HCT116 (cell line): Measurements from ENCODE around the gene BMX. TPM values are rescaled to one million over a fixed set of nuclear protein-coding genes. Genes with fewer than 3 reads are reported as not detected.

Experiments used
- ATAC-seq: fragments of 200-7000 bp; cut with Tn5 transposase; 2 replicates; pipeline ENCODE4 v1.9.1; 2020; ENCODE audit warnings: mild to moderate bottlenecking, moderate library complexity
- BruUV-seq: library from RNA; stranded (reverse); fragments of 400-500 nt; replicated peaks from 2 replicates; lab custom pipeline; 2021; lab: Mats Ljungman, UMichigan
- CTCF ChIA-PET: fragments of 300-600 bp; sonication (Branson Sonifier 250); formaldehyde crosslinking; loops from one replicate; lab custom pipeline; 2021; ENCODE audit warnings: antibody characterized with exemption; lab: Charles Lee
- POLR2A ChIA-PET: fragments of 300-600, 350-600 bp; sonication (Branson Sonifier 250); formaldehyde crosslinking; loops from one replicate; lab custom pipeline; 2021; ENCODE audit warnings: antibody characterized with exemption; lab: Charles Lee
- RAD21 ChIA-PET, 2 experiments: fragments of 300-600 bp; sonication (Branson Sonifier 250); formaldehyde crosslinking; loops; one replicate each; lab custom pipeline; 2023; ENCODE audit warnings: low total read pairs in 2 of 2; ENCODE audit not compliant: uncharacterized antibody in 2 of 2, unreplicated experiment in 2 of 2, low non-redundant PET in 1 of 2; lab: Charles Lee
- DNase-seq: peaks from one replicate; pipeline ENCODE4 v3.0.0-alpha.2; 2010; ENCODE audit warnings: low read depth, low spot score
- H2AFZ ChIP-seq: fragments of 200-600 bp; shearing (Covaris generic), sonication (generic); 2 replicates; pipeline ENCODE4 v1.6.1; 2017; ENCODE audit warnings: low read depth, mixed run types, mixed read lengths, antibody characterized with exemption, low read length; ENCODE audit not compliant: poor library complexity, severe bottlenecking
- H3K27ac ChIP-seq: 2 replicates; pipeline ENCODE4 v1.5.1; 2012; ENCODE audit warnings: low read depth, low read length
- H3K27me3 ChIP-seq: fragments of 200-600 bp; sonication (generic); 2 replicates; pipeline ENCODE4 v1.6.1; 2016; ENCODE audit warnings: mixed run types, low read length, mixed read lengths; ENCODE audit not compliant: insufficient read depth
- H3K36me3 ChIP-seq, 2 experiments: fragments of 200-500 bp in 1 of 2; fragments of 200-600 bp in 1 of 2; sonication (Bioruptor generic) in 1 of 2; sonication (generic) in 1 of 2; 2 replicates each; pipeline versions ENCODE4 v1.5.1 to v1.6.1; 2014 to 2016; ENCODE audit warnings: low read length in 2 of 2, inconsistent platforms in 1 of 2, mixed read lengths in 1 of 2, mixed run types in 1 of 2; ENCODE audit not compliant: insufficient read depth in 2 of 2, control insufficient read depth in 1 of 2
- H3K4me1 ChIP-seq, 2 experiments: fragments of 200-600 bp in 1 of 2; sonication (generic) in 1 of 2; 2 replicates each; pipeline versions ENCODE4 v1.5.1 to v1.6.1; 2012 to 2017; ENCODE audit warnings: low read length in 2 of 2, inconsistent platforms in 1 of 2, mild to moderate bottlenecking in 1 of 2, mixed read lengths in 1 of 2, mixed run types in 1 of 2, moderate library complexity in 1 of 2; ENCODE audit not compliant: insufficient read depth in 2 of 2, control insufficient read depth in 1 of 2
- H3K4me2 ChIP-seq: fragments of 200-600 bp; sonication (generic); 2 replicates; pipeline ENCODE4 v1.6.1; 2017; ENCODE audit warnings: mixed run types, low read length, mixed read lengths
- H3K4me3 ChIP-seq, 2 experiments: fragments of 200-600 bp in 1 of 2; sonication (generic) in 1 of 2; replicated peaks in 1 of 2; 2 replicates each; pipeline ENCODE4 v1.5.1; 2011 to 2016; ENCODE audit warnings: low read length in 2 of 2, control low read depth in 1 of 2, low read depth in 1 of 2, mild to moderate bottlenecking in 1 of 2, mixed read lengths in 1 of 2, mixed run types in 1 of 2
- H3K79me2 ChIP-seq: fragments of 200-600 bp; sonication (generic); 2 replicates; pipeline ENCODE4 v1.6.1; 2017; ENCODE audit warnings: mild to moderate bottlenecking, mixed run types, low read length, moderate library complexity, mixed read lengths; ENCODE audit not compliant: insufficient read depth
- H3K9ac ChIP-seq: fragments of 200-600 bp; sonication (generic); 2 replicates; pipeline ENCODE4 v1.6.1; 2016; ENCODE audit warnings: low read length, mixed read lengths
- H3K9me2 ChIP-seq: fragments of 200-600 bp; sonication (generic), shearing (Covaris generic); 2 replicates; pipeline ENCODE4 v1.6.1; 2017; ENCODE audit warnings: mixed run types, mild to moderate bottlenecking, moderate library complexity; ENCODE audit not compliant: insufficient read depth
- H3K9me3 ChIP-seq, 2 experiments: fragments of 200-500 bp in 1 of 2; fragments of 200-600 bp in 1 of 2; sonication (Bioruptor generic) in 1 of 2; sonication (generic) in 1 of 2; 2 replicates each; pipeline ENCODE4 v1.6.1; 2014 to 2017; ENCODE audit warnings: low read length in 2 of 2, mixed read lengths in 2 of 2, inconsistent platforms in 1 of 2, low read depth in 1 of 2, mild to moderate bottlenecking in 1 of 2, mixed run types in 1 of 2, moderate library complexity in 1 of 2; ENCODE audit not compliant: control insufficient read depth in 1 of 2, insufficient read depth in 1 of 2
- H4K20me1 ChIP-seq: fragments of 200-600 bp; sonication (generic), shearing (Covaris generic); 2 replicates; pipeline ENCODE4 v1.6.1; 2017; ENCODE audit warnings: mixed run types, mild to moderate bottlenecking, moderate library complexity; ENCODE audit not compliant: insufficient read depth
- CBX3 ChIP-seq: IDR thresholded peaks from 2 replicates; pipeline ENCODE4 v1.6.1; 2012; ENCODE audit warnings: low read depth
- CEBPB ChIP-seq: IDR thresholded peaks from 2 replicates; pipeline ENCODE4 v1.6.1; 2012; ENCODE audit warnings: low read depth
- EGR1 ChIP-seq: IDR thresholded peaks from 2 replicates; pipeline ENCODE4 v1.6.1; 2012; ENCODE audit warnings: low read depth
- ELF1 ChIP-seq: IDR thresholded peaks from 2 replicates; pipeline ENCODE4 v1.6.1; 2012; ENCODE audit warnings: low read depth, borderline replicate concordance
- EZH2 ChIP-seq: fragments of 200-600 bp; sonication (generic); IDR thresholded peaks from 2 replicates; pipeline ENCODE4 v1.6.1; 2017; ENCODE audit warnings: antibody characterized with exemption, mixed run types
- EZH2phosphoT487 ChIP-seq: fragments of 200-600 bp; IDR thresholded peaks from 2 replicates; pipeline ENCODE4 v1.6.1; 2018; ENCODE audit warnings: antibody characterized with exemption, borderline replicate concordance
- JUND ChIP-seq: IDR thresholded peaks from 2 replicates; pipeline ENCODE4 v1.6.1; 2012
- POLR2A ChIP-seq: IDR thresholded peaks from 2 replicates; pipeline ENCODE4 v1.7.0; 2011; ENCODE audit warnings: borderline replicate concordance; ENCODE audit not compliant: insufficient read depth, insufficient read length; ENCODE audit errors: extremely low read depth
- POLR2AphosphoS5 ChIP-seq: IDR thresholded peaks from 2 replicates; pipeline ENCODE4 v1.6.1; 2011; ENCODE audit warnings: mild to moderate bottlenecking, low read depth, low read length, moderate library complexity
- RAD21 ChIP-seq: IDR thresholded peaks from 2 replicates; pipeline ENCODE4 v1.6.1; 2012; ENCODE audit warnings: low read depth, mild to moderate bottlenecking
- SP1 ChIP-seq: IDR thresholded peaks from 2 replicates; pipeline ENCODE4 v1.6.1; 2012; ENCODE audit warnings: low read depth
- SRF ChIP-seq: IDR thresholded peaks from 2 replicates; pipeline ENCODE4 v1.6.1; 2012; ENCODE audit warnings: low read depth
- TCF7L2 ChIP-seq: IDR thresholded peaks from 2 replicates; pipeline ENCODE4 v1.7.0; 2011; ENCODE audit warnings: borderline replicate concordance, inconsistent platforms; ENCODE audit not compliant: insufficient read depth, insufficient read length; ENCODE audit errors: extremely low read depth
- YY1 ChIP-seq: IDR thresholded peaks from 2 replicates; pipeline ENCODE4 v1.6.1; 2011; ENCODE audit warnings: low read length, low read depth, moderate library complexity, mild to moderate bottlenecking; ENCODE audit not compliant: insufficient replicate concordance; ENCODE audit errors: extremely low read depth
- intact Hi-C: fragments of 100-400 bp; cut with micrococcal nuclease; formaldehyde crosslinking; loops from 2 replicates; pipeline ENCODE4 v1.10.0; 2022
- total RNA-seq: library from RNA; stranded (reverse); gene quantifications from one replicate; pipeline ENCODE4 v1.2.1, GENCODE V29; 2021; ENCODE audit not compliant: unreplicated experiment
- TF ChIP-seq, protein P1 (sequence below), 3 experiments: fragments of 200-600 bp in 1 of 3; sonication (generic) in 1 of 3; IDR thresholded peaks in 2 of 3; conservative IDR thresholded peaks in 1 of 3; 2 replicates each; pipeline ENCODE4 v1.5.1; 2012 to 2017; ENCODE audit warnings: low read depth in 2 of 3, low read length in 2 of 3, antibody characterized with exemption in 1 of 3, borderline replicate concordance in 1 of 3, control low read depth in 1 of 3, mild to moderate bottlenecking in 1 of 3, mixed read lengths in 1 of 3, mixed run types in 1 of 3, moderate library complexity in 1 of 3; ENCODE audit not compliant: insufficient read depth in 1 of 3
- TF ChIP-seq, protein P2 (sequence below): IDR thresholded peaks from 2 replicates; pipeline ENCODE4 v1.6.1; 2012
- TF ChIP-seq, protein P3 (sequence below): IDR thresholded peaks from 2 replicates; pipeline ENCODE4 v1.6.1; 2012
- TF ChIP-seq, protein P4 (sequence below): IDR thresholded peaks from 2 replicates; pipeline ENCODE4 v1.6.1; 2012; ENCODE audit warnings: low read depth

BMX gene
- total RNA-seq, 1 experiment from 2014 or later: not detected

DNA sequence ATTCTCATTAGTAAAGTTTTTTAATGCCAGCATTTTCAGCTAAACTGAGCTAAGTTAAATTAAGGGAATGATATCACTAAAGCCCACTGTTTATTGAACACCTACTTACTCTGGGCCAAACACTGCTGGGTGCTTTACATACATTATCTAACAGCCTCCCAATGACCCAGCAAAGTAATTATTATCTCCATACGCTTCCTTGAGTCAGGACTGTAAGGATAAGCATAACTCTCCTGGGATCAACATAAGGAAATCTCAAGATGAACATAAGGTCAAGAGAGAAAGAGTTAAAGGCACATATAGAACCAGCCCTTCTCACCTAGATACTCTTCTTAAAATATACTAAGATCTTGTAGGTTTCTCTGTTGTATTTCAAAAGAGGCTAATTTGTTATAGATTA is 13.7 kb downstream of the BMX start (continued):
- TF ChIP-seq, protein P1, sequence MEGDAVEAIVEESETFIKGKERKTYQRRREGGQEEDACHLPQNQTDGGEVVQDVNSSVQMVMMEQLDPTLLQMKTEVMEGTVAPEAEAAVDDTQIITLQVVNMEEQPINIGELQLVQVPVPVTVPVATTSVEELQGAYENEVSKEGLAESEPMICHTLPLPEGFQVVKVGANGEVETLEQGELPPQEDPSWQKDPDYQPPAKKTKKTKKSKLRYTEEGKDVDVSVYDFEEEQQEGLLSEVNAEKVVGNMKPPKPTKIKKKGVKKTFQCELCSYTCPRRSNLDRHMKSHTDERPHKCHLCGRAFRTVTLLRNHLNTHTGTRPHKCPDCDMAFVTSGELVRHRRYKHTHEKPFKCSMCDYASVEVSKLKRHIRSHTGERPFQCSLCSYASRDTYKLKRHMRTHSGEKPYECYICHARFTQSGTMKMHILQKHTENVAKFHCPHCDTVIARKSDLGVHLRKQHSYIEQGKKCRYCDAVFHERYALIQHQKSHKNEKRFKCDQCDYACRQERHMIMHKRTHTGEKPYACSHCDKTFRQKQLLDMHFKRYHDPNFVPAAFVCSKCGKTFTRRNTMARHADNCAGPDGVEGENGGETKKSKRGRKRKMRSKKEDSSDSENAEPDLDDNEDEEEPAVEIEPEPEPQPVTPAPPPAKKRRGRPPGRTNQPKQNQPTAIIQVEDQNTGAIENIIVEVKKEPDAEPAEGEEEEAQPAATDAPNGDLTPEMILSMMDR (IDR thresholded peaks at IDR 0.05 in 2 of 3, conservative IDR thresholded peaks at IDR 0.05 in 1 of 3; ENCODE audit: borderline replicate concordance in 1 of 3, insufficient read depth in 1 of 3, low read depth in 2 of 3, low read length in 2 of 3): no peak
- TF ChIP-seq RAD21: no peak
- no peak for TF ChIP-seq POLR2AphosphoS5
- TF ChIP-seq CBX3: no peak

DNA sequence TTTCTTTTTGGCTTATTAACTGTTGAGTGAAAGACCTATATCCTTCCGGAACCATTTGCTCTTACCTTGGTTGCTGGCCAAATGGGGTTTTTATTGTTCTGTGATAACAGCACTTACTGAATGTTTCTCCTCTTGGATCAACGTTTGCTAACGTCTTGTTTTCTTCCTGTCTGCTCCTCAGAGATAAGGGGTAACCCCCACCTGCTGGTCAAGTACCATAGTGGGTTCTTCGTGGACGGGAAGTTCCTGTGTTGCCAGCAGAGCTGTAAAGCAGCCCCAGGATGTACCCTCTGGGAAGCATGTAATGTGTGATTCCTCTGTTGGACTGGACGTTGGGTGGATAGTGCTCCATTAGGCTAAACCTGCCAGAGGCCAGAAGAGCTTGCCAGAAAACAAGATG is 15.3 kb downstream of the BMX start:
- no peak overlapping the region for H2AFZ ChIP-seq
- BruUV-seq: no TSS peak
- no peak overlapping the region for H3K4me3 ChIP-seq
- H3K4me2 ChIP-seq: no peak overlapping the region
- no peaks in the 10 kb centered on the region for H3K79me2 ChIP-seq
- H3K9ac ChIP-seq: no peak overlapping the region
- RAD21 ChIA-PET: no interaction called here
- no peaks in the 10 kb centered on the region for H3K9me2 ChIP-seq
- no peaks in the 10 kb centered on the region for H3K36me3 ChIP-seq
- intact Hi-C loops: no loop called here
- POLR2A ChIA-PET: no interaction called here
- DNase-seq: no peak
- no peak overlapping the region for H3K27ac ChIP-seq
- CTCF ChIA-PET: no interaction called here
- no peaks in the 10 kb centered on the region for H3K4me1 ChIP-seq
- H3K27me3 ChIP-seq: no peaks in the 10 kb centered on the region
- no peaks in the 10 kb centered on the region for H3K9me3 ChIP-seq
- TF ChIP-seq EZH2phosphoT487: no peak
- TF ChIP-seq, protein P2, sequence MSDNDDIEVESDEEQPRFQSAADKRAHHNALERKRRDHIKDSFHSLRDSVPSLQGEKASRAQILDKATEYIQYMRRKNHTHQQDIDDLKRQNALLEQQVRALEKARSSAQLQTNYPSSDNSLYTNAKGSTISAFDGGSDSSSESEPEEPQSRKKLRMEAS: no peak
- TF ChIP-seq SRF: no peak
- TF ChIP-seq POLR2A: no peak
- no peak for TF ChIP-seq SP1
- TF ChIP-seq, protein P1 (IDR thresholded peaks at IDR 0.05 in 2 of 3, conservative IDR thresholded peaks at IDR 0.05 in 1 of 3; ENCODE audit: borderline replicate concordance in 1 of 3, insufficient read depth in 1 of 3, low read depth in 2 of 3, low read length in 2 of 3): no peak
- no peak for TF ChIP-seq ELF1
- TF ChIP-seq, protein P3, sequence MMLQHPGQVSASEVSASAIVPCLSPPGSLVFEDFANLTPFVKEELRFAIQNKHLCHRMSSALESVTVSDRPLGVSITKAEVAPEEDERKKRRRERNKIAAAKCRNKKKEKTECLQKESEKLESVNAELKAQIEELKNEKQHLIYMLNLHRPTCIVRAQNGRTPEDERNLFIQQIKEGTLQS: no peak
- no peak for TF ChIP-seq YY1
- no peak for TF ChIP-seq EGR1
- no peak for TF ChIP-seq JUND
- no peak for TF ChIP-seq EZH2
- TF ChIP-seq, protein P4, sequence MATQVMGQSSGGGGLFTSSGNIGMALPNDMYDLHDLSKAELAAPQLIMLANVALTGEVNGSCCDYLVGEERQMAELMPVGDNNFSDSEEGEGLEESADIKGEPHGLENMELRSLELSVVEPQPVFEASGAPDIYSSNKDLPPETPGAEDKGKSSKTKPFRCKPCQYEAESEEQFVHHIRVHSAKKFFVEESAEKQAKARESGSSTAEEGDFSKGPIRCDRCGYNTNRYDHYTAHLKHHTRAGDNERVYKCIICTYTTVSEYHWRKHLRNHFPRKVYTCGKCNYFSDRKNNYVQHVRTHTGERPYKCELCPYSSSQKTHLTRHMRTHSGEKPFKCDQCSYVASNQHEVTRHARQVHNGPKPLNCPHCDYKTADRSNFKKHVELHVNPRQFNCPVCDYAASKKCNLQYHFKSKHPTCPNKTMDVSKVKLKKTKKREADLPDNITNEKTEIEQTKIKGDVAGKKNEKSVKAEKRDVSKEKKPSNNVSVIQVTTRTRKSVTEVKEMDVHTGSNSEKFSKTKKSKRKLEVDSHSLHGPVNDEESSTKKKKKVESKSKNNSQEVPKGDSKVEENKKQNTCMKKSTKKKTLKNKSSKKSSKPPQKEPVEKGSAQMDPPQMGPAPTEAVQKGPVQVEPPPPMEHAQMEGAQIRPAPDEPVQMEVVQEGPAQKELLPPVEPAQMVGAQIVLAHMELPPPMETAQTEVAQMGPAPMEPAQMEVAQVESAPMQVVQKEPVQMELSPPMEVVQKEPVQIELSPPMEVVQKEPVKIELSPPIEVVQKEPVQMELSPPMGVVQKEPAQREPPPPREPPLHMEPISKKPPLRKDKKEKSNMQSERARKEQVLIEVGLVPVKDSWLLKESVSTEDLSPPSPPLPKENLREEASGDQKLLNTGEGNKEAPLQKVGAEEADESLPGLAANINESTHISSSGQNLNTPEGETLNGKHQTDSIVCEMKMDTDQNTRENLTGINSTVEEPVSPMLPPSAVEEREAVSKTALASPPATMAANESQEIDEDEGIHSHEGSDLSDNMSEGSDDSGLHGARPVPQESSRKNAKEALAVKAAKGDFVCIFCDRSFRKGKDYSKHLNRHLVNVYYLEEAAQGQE: no peak
- no peak for TF ChIP-seq RAD21
- no peak for TF ChIP-seq CEBPB
- no peak for TF ChIP-seq TCF7L2
- TF ChIP-seq CBX3: no peak
- no peak for ATAC-seq
- no peaks in the 10 kb centered on the region for H4K20me1 ChIP-seq
